Mesenchymal stem cell (in vitro differentiated cells and primary cell): ENCODE results near the gene PLPPR1.
A peak's percentile ranks its signal among the peaks of the same experiment; 100 is the strongest.

Experiments used
- DNase-seq: peaks from one replicate; pipeline ENCODE4 v3.0.0-alpha.2; 2013
- H2AFZ ChIP-seq: one replicate; pipeline ENCODE4 v1.6.1; 2013; ENCODE audit warnings: low read depth, mild to moderate bottlenecking, control low read depth, inconsistent platforms, low read length, moderate library complexity
- H2AK5ac ChIP-seq: 2 replicates; pipeline ENCODE4 v1.6.1; 2013; ENCODE audit warnings: low read length, moderate library complexity, mild to moderate bottlenecking, inconsistent platforms; ENCODE audit not compliant: severe bottlenecking
- H2BK120ac ChIP-seq: one replicate; pipeline ENCODE4 v1.6.1; 2013; ENCODE audit warnings: low read depth, mild to moderate bottlenecking, inconsistent platforms, low read length, moderate library complexity
- H2BK12ac ChIP-seq, 2 experiments: one replicate each; pipeline ENCODE4 v1.6.1; 2013; ENCODE audit warnings: inconsistent platforms in 2 of 2, low read length in 2 of 2, mild to moderate bottlenecking in 2 of 2, moderate library complexity in 2 of 2, control low read depth in 1 of 2
- H2BK15ac ChIP-seq: one replicate; pipeline ENCODE4 v1.6.1; 2013; ENCODE audit warnings: mild to moderate bottlenecking, low read depth, inconsistent platforms; ENCODE audit not compliant: poor library complexity, severe bottlenecking
- H2BK5ac ChIP-seq: 2 replicates; pipeline ENCODE4 v1.6.1; 2013; ENCODE audit warnings: low read depth, mild to moderate bottlenecking, low read length, control low read depth, inconsistent platforms; ENCODE audit not compliant: poor library complexity, severe bottlenecking
- H3K14ac ChIP-seq, 2 experiments: one replicate each; pipeline ENCODE4 v1.6.1; 2013; ENCODE audit warnings: inconsistent platforms in 2 of 2, low read length in 2 of 2, control low read depth in 1 of 2, mild to moderate bottlenecking in 1 of 2, moderate library complexity in 1 of 2
- H3K18ac ChIP-seq, 2 experiments: one replicate each; pipeline ENCODE4 v1.6.1; 2013; ENCODE audit warnings: inconsistent platforms in 2 of 2, low read length in 2 of 2, control low read depth in 1 of 2, low read depth in 1 of 2, mild to moderate bottlenecking in 1 of 2
- H3K23ac ChIP-seq, 2 experiments: one replicate each; pipeline ENCODE4 v1.6.1; 2013; ENCODE audit warnings: inconsistent platforms in 2 of 2, low read length in 2 of 2, mild to moderate bottlenecking in 2 of 2, moderate library complexity in 2 of 2, control low read depth in 1 of 2
- H3K27ac ChIP-seq: 2 replicates; pipeline ENCODE4 v1.5.1; 2013; ENCODE audit warnings: mild to moderate bottlenecking, moderate library complexity, low read length, control low read depth, inconsistent platforms; ENCODE audit not compliant: poor library complexity, severe bottlenecking
- H3K27me3 ChIP-seq, 2 experiments: 2 replicates each; pipeline versions ENCODE4 v1.6.1 to v1.7.0; 2013; ENCODE audit warnings: low read length in 2 of 2, mild to moderate bottlenecking in 2 of 2, moderate library complexity in 2 of 2, control low read depth in 1 of 2, inconsistent platforms in 1 of 2; ENCODE audit not compliant: control insufficient read depth in 1 of 2, insufficient read depth in 1 of 2
- H3K36me3 ChIP-seq, 2 experiments: 2 replicates each; pipeline versions ENCODE4 v1.6.1 to v1.7.0; 2013; ENCODE audit warnings: low read length in 2 of 2, control low read depth in 1 of 2, inconsistent platforms in 1 of 2, low read depth in 1 of 2, mild to moderate bottlenecking in 1 of 2; ENCODE audit not compliant: insufficient read depth in 2 of 2, control insufficient read depth in 1 of 2
- H3K4ac ChIP-seq, 2 experiments: one replicate each; pipeline ENCODE4 v1.6.1; 2013; ENCODE audit warnings: inconsistent platforms in 2 of 2, low read length in 2 of 2, mild to moderate bottlenecking in 2 of 2, moderate library complexity in 2 of 2, control low read depth in 1 of 2, low read depth in 1 of 2
- H3K4me1 ChIP-seq: 2 replicates; pipeline ENCODE4 v1.6.1; 2013; ENCODE audit warnings: low read depth, low read length, control low read depth; ENCODE audit not compliant: control insufficient read depth, insufficient read depth
- H3K4me2 ChIP-seq: 2 replicates; pipeline ENCODE4 v1.6.1; 2013; ENCODE audit warnings: low read length, mild to moderate bottlenecking, inconsistent platforms; ENCODE audit not compliant: poor library complexity, severe bottlenecking
- H3K4me3 ChIP-seq, 2 experiments: 2 replicates each; pipeline versions ENCODE4 v1.5.1 to v1.7.0; 2013; ENCODE audit warnings: low read length in 2 of 2, mild to moderate bottlenecking in 2 of 2, control low read depth in 1 of 2, low read depth in 1 of 2; ENCODE audit not compliant: insufficient read depth in 1 of 2
- H3K79me1 ChIP-seq: replicated peaks from 2 replicates; pipeline ENCODE4 v1.6.1; 2013; ENCODE audit warnings: mild to moderate bottlenecking, control low read depth, low read length, inconsistent platforms; ENCODE audit not compliant: poor library complexity, severe bottlenecking
- H3K9ac ChIP-seq: 2 replicates; pipeline ENCODE4 v1.7.0; 2013; ENCODE audit warnings: mild to moderate bottlenecking, low read length, moderate library complexity
- H3K9me3 ChIP-seq: 2 replicates; pipeline ENCODE4 v1.7.0; 2013; ENCODE audit warnings: mild to moderate bottlenecking, low read length; ENCODE audit not compliant: control insufficient read depth
- H4K8ac ChIP-seq: one replicate; pipeline ENCODE4 v1.6.1; 2013; ENCODE audit warnings: inconsistent platforms, mild to moderate bottlenecking, low read length, moderate library complexity
- H4K91ac ChIP-seq: one replicate; pipeline ENCODE4 v1.6.1; 2013; ENCODE audit warnings: mild to moderate bottlenecking, low read length, inconsistent platforms
- WGBS: methylation state at CpG from one replicate; pipeline ENCODE4 v1.1.7; 2013; ENCODE audit warnings: mixed read lengths; 5-methylcytosine and 5-hydroxymethylcytosine counted together

PLPPR1 gene

DNA sequence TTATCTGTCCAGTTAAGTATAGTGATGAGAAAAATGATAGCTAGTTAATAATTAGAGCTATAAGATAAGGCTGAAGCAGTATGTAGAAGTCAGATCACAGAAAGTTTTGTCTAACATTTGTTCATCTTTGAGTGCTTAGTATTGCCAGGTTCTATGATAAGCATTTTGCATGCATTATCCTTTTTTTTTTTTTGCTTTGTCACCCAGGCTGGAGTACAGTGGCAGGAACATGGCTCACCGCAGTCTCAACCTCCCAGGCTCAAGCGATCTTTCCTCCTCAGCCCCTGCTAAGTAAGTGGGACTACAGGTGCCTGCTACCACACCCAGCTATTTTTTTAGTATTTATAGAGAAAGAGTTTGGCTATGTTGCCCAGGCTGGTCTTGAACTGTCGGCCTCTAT is 338.8 kb downstream of the PLPPR1 start:
- 89% methylated on average over 1 of the region's 3 CpGs for WGBS

DNA sequence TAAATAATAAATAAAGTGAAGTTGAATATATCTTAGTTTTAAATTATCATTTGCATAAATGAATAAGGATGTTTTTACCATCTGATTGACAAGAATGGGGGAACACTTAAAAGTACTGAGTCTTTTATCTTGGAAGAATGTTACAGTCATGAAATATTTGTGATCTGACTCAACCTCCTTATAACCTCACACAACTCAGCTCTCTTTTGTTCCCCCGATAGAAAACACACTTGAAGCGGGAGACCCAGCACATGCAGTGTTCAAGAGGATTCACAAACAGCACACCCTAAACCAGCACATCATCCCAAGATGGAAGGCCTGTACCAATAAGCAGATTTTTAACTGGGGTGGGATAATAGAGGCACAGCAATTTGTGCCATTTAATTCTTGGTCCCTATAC is 340.8 kb downstream of the PLPPR1 start:
- Histone ChIP-seq H3K4ac (no peak overlapping the region), H3K9ac (no peak overlapping the region), H3K4me2 (no peak overlapping the region), H3K27ac (peak overlapping the region; percentile 50), H2AK5ac (no peak overlapping the region), H3K36me3 (no peaks in the 10 kb centered on the region), H2AFZ (no peak overlapping the region), H3K4me1 (peaks cover 2% of the 10 kb centered on the region), H3K79me1 (no peaks in the 10 kb centered on the region), H2BK15ac (no peak overlapping the region), H3K23ac (no peak overlapping the region), H2BK12ac (no peak overlapping the region), H4K8ac (no peak overlapping the region), H3K18ac (no peak overlapping the region), H3K9me3 (no peaks in the 10 kb centered on the region), H2BK5ac (no peak overlapping the region), H3K4me3 (no peak overlapping the region), H4K91ac (no peak overlapping the region), H2BK120ac (no peak overlapping the region), H3K27me3 (no peaks in the 10 kb centered on the region), H3K14ac (no peak overlapping the region)
- DNase-seq = no peak
- no CpG with 5 or more reads among the region's 2 CpGs for WGBS

More for the DNA sequence above, 338.8 kb downstream of the PLPPR1 start:
- Histone ChIP-seq H3K27ac (no peak overlapping the region), H2AK5ac (no peak overlapping the region), H3K27me3 (no peaks in the 10 kb centered on the region), H3K4me3 (no peak overlapping the region), H2AFZ (no peak overlapping the region), H3K79me1 (no peaks in the 10 kb centered on the region), H3K4me2 (no peak overlapping the region), H3K36me3 (no peaks in the 10 kb centered on the region), H3K14ac (no peak overlapping the region), H2BK120ac (no peak overlapping the region), H4K91ac (no peak overlapping the region), H3K4me1 (peaks cover 2% of the 10 kb centered on the region), H2BK15ac (no peak overlapping the region), H4K8ac (no peak overlapping the region), H3K9ac (no peak overlapping the region), H3K9me3 (no peaks in the 10 kb centered on the region), H3K4ac (no peak overlapping the region), H3K23ac (no peak overlapping the region), H2BK12ac (no peak overlapping the region), H3K18ac (no peak overlapping the region), H2BK5ac (no peak overlapping the region)
- no peak for DNase-seq

DNA sequence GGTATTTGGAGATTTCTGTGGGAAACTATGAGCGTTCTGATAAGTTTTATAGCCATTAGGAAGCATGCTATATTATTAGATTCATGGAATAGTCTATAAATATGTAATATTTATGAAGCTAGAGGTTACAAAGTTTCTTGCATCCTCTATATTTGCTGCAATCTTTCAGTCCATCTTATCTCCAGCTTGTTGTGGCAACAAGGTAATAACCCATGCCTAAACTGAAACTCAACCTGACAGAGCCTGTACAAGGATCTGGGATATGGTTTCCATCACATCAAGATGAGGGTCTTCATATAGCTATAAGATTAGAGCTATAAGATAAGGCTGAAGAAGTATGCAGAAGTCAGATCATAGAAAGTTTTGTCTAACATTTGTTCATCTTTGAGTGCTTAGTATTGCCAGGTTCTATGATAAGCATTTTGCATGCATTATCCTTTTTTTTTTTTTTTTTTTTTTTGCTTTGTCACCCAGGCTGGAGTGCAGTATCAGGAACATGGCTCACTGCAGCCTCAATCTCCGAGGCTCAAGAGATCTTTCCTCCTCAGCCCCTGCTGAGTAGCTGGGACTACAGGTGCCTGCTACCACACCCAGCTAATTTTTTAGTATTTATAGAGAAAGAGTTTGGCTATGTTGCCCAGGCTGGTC is 341.5 kb downstream of the PLPPR1 start:
- no peaks in the 10 kb centered on the region for H3K79me1 ChIP-seq
- H3K27ac ChIP-seq = no peak overlapping the region
- H3K4me2 ChIP-seq = no peak overlapping the region
- H3K27me3 ChIP-seq = no peaks in the 10 kb centered on the region
- WGBS = no CpG with 5 or more reads among the region's 2 CpGs
- H3K9me3 ChIP-seq = no peaks in the 10 kb centered on the region
- no peak overlapping the region for H3K23ac ChIP-seq
- H3K18ac ChIP-seq = no peak overlapping the region
- H4K91ac ChIP-seq = no peak overlapping the region
- no peak overlapping the region for H2BK5ac ChIP-seq
- no peak overlapping the region for H2BK120ac ChIP-seq
- H2AK5ac ChIP-seq = no peak overlapping the region
- no peaks in the 10 kb centered on the region for H3K36me3 ChIP-seq
- H3K4me1 ChIP-seq = peaks cover 2% of the 10 kb centered on the region
- no peak overlapping the region for H2AFZ ChIP-seq
- no peak overlapping the region for H3K4me3 ChIP-seq
- DNase-seq = no peak
- no peak overlapping the region for H4K8ac ChIP-seq
- no peak overlapping the region for H2BK12ac ChIP-seq
- no peak overlapping the region for H3K4ac ChIP-seq
- no peak overlapping the region for H3K14ac ChIP-seq
- H2BK15ac ChIP-seq = no peak overlapping the region
- no peak overlapping the region for H3K9ac ChIP-seq

DNA sequence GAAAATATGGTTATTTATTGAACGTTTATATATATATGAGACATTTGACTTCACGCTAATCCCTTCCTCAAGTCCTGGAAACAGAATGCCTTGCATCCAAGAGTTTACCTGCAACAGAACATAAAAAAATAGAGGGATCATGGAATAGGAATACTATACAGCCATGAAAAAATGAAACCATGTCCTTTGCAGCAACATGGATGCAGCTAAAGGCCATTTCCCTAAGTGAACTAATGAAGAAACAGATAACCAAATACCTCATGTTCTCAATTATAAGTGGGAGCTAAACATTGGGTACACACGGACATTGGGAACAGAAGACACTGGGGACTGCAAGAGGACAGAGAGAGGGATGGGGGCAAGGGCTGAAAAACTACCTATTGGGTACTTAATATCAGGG is 343.3 kb downstream of the PLPPR1 start:
- WGBS = 80% methylated on average over 1 of the region's 3 CpGs
- Histone ChIP-seq H3K4me2 (no peak overlapping the region), H2AK5ac (no peak overlapping the region), H3K23ac (no peak overlapping the region), H3K9ac (no peak overlapping the region), H3K4me1 (peaks cover 3% of the 10 kb centered on the region), H3K27me3 (no peaks in the 10 kb centered on the region), H4K8ac (no peak overlapping the region), H3K4ac (no peak overlapping the region), H2BK120ac (no peak overlapping the region), H2BK5ac (no peak overlapping the region), H4K91ac (no peak overlapping the region), H3K9me3 (no peaks in the 10 kb centered on the region), H3K18ac (no peak overlapping the region), H3K14ac (no peak overlapping the region), H2BK12ac (no peak overlapping the region), H3K4me3 (no peak overlapping the region), H3K27ac (no peak overlapping the region), H2BK15ac (no peak overlapping the region), H3K79me1 (peaks cover 1% of the 10 kb centered on the region), H3K36me3 (no peaks in the 10 kb centered on the region), H2AFZ (no peak overlapping the region)
- DNase-seq = no peak
